HS-27A (cell line): ENCODE results near the gene AQP9.
"Not testable (repeated sequence)": the region's sequence is repeated elsewhere in the genome, so short reads cannot be mapped to it uniquely, and the experiment has no call there.

Experiments
- DNase-seq: peaks from one replicate; pipeline ENCODE4 v3.0.0-alpha.2; 2012; ENCODE audit warnings: low read depth, missing footprints

The AQP9 gene, protein sequence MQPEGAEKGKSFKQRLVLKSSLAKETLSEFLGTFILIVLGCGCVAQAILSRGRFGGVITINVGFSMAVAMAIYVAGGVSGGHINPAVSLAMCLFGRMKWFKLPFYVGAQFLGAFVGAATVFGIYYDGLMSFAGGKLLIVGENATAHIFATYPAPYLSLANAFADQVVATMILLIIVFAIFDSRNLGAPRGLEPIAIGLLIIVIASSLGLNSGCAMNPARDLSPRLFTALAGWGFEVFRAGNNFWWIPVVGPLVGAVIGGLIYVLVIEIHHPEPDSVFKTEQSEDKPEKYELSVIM

DNA sequence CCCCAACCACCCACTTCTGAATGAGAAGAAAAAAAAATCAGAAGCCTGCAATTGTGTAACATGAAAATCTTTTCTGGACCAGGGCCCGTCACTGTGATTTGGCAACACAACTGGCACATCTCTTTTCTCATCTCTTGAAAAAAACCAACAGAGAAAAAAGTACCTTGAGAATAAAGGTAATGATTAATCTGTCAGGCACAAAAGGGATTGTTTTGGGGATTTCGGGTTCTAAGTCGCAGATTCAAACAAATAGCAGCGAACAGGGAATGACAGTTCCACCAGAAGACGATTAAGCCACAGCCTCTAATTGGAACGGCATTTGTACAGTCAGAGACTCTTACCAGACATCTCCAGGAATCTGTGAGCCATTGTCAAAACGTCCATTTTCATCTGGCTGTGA, at the start of gene AQP9:
Gene AQP9, plus strand, starts transcription at position 276 of the 400 bp plus-strand sequence. CDS start 185 bp downstream, outside the sequence.
- no peak for DNase-seq

DNA sequence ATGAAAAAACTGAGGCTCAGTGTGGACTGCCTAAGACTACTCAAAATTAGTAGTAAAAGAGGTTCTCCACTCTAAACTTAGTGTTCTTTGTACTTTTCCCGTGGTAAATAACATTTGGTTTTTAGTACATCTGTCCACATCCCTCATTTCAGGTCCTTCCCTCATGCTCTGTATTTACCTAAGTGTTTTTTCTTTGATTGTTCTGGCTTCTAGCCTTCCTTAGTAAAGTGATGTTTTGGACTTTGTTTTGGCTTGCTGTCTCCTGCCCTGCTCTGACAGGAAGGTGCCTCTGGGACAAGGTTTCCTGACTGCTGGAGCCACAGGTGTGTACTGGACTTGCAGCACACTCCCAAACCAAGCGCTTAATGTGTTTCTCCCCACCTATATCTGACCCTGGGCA, 42.8 kb upstream of the AQP9 start:
- DNase-seq, result no peak

DNA sequence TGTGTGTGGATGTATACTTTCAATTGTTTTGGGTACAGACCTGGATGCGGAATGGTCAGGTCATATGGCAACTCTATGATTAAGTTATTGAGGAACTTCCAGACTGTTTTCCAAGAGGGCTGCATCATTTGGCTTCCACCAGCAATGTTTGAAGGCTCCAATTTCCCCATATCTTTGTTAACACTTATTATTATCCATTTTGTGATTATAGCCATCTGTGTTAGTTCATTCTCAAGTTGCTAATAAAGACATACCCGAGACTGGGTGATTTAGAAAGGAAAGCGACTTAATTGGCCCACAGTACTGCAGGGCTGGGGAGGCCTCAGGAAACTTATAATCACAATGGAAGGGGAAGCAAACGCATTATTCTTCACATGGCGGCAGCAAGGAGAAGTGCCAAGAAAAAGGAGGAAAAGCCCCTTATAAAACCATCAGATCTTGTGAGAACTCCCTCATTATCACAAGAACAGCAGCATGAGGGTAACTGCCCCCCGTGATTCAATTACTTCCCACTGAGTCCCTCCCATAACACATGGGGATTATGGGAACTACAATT, 41.6 kb upstream of the AQP9 start:
- DNase-seq, result no peak

DNA sequence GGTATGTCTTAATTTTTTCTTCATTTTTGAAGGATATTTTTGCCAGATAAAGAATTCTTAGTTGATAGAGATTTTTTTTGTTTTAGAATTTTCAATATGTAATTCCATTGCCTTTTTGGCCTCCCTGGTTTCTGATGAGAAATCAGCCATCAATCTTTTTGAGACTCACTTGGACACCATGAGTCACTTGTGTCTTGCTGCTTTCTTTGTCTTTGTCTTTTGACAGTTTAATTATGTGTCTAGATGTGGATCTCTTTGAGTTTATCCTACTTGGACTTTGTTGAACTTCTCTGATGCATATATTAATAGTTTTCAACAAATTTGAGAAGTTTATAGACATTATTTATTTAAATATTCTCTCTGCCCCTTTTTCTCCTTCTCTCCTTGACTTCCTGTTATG, 34.7 kb upstream of the AQP9 start:
- DNase-seq, result no peak

DNA sequence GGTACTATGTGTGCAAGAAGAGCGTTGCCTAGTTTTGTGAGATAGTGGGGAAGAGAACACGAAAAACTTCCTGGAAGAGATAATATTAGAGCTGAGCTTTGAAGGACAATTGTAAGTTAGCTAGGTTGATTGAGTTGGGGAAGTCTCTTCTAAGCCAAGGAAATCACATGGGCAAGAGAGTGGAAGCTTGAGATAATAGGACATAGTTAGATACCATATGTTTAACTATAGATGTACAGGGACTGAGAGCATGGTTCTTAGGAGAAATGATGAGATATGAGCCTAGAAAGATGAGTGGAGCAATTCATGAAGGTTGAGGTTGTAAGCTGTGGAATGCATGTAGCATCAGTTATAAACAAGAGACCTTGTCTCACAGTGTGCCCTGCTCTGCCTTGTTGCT, 30.1 kb upstream of the AQP9 start:
- no peak for DNase-seq

DNA sequence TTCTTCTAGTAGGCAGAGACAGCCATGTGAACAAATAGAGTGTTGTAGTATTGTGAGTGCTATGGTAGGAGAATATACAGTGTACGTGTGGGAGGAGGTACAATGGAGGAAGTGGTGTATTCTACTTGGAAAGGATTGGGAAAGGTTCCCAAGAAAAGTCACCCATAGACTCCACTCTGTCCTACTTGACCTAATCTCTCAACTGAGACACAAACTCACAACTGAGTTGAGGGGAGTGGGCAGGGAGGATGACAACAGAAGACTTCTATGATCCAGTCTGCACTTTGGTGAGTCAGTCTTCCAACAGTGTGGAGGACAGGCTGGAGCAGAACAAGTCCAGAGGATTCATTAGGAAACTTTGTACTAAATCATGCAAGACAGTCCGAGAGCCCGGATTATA, 28.8 kb upstream of the AQP9 start:
- DNase-seq, result no peak

DNA sequence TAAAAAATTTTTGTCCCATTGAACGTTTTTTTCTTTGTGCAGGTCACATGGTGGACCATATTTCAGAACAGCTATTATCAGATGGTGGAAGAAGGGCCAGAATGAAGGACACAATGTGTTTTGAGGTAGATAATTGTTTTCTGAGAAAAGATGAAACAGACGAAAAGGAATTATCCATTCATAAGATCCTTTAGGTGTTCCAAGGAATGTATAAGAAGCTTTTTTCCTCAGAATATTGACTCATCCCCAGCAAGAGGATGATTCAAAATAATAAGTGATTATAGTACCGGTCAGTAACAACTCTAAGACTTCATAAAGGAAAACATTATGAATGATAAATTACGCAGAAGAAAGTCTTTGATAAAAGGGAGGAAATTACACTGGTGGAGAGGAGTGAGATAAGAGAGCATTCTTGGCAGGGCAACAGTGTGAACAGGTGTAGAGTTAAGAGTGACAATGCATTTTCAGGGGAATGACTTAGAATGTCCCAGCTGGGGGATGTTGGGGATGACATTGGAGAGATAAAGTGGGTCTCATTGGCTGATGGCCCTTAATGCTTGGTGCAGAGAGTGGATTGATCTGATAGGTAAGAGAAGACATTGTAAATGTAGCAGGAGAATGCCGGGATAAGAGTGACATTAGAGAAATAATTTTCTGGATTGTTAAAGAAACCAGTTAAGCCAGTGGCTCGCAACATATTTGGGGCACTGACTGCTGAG, 27.0 kb upstream of the AQP9 start:
- no peak for DNase-seq

DNA sequence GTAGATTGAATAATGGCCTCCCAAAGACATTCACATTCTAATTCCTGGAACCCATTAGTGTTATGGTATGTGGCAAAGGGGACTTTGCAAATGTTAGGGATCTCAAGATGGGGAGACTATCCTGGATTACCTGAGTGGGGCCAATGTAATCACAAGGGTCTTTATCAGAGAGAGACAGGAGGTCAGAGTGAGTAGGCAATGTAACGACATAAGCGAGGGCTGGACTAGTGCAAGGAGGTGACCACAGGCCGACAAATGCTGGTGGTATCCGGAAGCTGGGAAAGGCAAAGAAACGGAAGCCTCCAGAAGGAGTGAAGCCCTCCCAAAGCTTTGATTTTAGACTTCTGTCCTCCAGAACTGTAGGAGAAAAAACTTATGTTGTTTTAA, 26.5 kb upstream of the AQP9 start:
- no peak for DNase-seq

DNA sequence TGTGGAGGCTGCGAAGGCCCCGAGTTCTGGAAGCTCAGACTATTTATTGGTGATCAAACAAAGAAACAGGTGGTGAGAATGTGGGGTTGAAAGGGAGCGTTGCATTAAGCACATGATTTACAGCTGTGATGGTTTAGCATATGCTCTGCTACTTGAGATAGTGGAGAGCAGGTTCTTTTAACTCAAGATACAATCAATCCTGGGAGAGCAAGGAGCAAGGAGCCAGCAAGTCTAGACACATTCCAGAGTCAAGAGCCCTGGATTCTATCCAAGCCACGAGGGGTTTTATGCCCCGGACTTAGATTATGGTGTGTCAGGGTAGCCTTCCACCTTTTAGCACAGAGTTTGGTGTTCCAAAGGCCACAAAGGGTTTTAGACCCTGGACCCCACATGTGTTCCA, 24.8 kb upstream of the AQP9 start:
- not testable (repeated sequence) for DNase-seq

DNA sequence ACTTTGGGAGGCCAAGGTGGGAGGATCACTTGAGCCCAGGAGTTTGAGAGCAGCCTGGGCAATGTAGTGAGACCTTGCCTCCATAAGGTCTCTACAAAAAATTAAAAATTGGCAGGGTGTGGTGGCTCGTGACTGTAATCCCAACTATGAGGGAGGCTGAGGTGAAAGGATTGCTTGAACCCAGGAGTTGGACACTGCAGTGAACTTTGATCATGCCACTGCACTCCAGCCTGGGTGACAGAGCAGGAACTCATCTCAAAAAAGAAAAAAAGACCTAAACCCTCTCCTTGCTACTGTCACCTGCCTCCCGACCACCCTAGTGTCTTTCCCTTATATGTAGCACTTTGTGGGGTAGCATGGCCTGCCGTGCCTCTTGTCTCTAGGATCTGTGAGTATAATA, 23.8 kb upstream of the AQP9 start:
- DNase-seq, result no peak

DNA sequence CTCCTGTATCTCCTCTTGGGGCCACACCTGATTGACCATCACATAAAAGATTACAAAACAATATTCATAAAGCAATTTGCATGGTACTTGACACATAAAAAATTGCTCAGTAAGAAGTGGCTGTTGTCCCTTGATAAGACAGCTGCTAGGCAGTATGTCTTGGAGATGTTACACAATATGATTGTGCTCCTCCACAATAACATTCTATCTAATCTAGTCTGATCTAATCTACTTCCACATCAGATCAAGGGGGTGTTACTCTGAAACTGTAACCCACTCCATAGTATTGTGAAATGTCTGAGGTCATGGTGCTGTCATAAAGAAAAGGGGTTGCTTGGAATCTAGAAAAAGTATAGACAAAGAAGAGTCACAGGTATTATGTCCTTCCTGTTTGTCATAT, 23.4 kb upstream of the AQP9 start:
- DNase-seq, result no peak

DNA sequence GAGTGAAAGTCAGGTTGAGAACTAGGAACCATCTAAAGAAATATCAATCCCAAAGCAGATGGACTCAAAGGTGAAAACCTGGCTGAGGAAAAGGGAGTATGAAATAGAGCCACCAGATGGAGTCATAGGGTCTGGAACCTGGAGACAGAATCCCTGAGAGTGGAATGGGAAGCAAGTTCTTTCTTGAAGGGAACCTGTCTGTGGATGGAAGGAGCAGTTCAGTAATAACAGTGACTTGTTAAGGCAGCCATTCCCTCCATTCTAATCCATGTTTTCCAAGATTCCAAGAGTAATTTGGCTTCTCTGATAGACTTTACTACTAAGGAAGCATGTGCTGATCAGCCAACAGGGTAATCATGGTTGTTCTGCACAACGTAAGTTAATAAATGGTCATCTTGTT, 22.5 kb upstream of the AQP9 start:
- DNase-seq, result no peak

DNA sequence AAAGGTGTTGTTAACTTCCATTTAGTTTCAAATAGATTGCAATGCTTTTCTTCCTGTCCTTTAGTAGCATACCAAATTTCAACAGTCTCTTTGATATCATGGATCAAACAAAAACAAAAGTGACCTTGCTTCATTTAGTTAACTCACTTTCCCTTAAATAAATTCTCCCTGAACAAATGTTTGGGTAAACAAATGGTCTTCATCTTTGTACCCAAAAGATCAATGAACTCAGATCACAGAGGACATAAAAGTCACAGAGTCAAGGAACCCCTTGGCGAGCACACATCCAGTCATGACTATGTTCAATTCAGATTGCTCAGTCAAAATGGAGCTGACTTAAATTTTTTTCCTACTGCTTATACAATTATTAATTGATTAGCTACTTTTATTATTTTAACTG, 20.6 kb upstream of the AQP9 start:
- DNase-seq, result no peak

DNA sequence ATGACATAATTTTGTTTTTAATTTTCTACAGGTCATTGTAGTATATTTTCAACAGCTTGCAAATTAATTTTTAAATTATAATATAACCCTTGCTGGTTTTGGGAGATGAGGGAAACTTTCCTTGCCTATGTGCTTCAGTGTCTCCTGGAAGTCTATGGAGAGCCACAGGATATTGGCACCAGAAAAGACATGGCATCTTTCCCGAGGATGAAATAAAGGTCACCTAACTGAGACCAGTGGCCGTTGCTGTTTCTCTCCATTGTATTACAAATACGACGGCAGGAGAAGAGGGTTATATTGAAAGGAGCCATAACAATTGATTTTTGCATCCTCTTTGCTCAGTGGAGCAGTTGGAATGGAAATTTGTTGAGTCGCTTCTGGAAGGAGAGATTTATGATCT, 19.9 kb upstream of the AQP9 start:
- DNase-seq, result no peak

DNA sequence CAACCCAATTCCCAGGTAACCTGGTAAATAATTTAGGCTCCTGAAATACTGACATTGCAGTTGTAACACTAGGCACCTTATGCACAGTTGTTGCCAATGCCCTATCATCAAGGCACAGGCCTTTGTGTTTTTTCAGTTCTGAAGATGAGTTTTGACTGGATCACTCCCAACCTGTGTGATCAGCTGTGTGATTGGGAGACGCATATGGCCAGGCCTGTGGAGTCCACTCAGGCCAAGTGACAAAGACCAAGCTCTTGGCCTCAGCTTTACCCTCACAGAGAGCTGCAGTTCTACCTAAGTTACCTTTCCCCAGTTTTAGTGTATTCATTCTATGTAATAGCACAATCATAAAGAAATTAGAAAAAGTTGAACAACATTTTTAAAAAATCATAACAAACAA, 19.2 kb upstream of the AQP9 start:
- no peak for DNase-seq

DNA sequence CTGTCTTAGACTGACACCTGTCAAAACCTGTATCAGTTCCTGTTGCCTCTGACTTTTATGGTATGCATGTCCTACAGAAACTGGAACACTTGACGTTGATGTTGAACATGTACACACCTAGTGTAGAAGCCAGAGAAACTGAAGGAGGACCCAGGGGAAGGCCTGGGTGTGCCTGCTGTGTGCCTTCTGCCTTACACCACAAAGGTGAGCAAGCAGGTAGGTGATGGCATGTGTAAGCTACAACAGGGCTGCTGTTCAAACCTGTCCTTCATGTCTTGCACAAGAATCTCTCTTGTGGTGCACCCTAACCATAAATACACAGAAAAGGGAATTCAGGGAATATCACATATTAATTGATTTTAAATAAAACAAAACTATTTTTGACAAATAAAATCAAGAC, 13.6 kb upstream of the AQP9 start:
- DNase-seq, result no peak

DNA sequence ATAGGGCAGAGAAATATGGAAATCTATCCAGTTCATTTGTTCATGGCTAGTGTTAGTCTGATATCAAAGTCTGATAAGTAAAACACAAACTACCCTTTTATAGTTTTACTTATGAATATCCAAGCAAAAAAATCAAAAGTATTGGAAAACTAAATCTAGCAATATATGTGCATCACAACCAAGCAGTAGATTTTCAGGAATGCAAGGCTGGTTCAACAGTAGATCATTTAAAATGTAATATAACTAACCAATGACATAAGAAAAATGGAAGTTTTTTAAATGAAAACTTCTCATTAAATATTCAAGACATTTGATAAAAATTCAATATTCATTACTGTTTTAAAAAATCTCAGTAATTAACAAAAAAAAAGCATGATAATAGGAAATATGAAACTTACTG, 12.8 kb upstream of the AQP9 start:
- DNase-seq, result no peak

DNA sequence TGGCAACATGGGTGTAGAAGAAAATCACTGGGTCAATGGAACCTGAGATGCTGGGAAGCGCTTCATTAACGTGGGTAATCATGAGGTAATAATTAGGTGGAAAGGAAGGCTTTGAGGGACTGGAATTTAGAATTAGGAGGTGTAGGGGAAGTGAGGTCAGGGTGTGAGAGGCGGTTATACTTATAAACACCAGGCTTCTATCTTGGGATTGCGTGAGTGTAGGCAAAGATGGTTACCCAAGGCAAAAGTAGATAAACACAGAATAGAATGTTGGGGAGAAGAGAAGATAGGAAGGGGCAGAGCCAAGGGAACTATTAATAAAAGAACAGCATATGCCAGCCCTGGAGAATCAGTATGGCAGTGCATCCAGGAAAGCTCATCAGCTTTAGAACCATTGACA, 3.3 kb upstream of the AQP9 start:
- DNase-seq, result no peak

DNA sequence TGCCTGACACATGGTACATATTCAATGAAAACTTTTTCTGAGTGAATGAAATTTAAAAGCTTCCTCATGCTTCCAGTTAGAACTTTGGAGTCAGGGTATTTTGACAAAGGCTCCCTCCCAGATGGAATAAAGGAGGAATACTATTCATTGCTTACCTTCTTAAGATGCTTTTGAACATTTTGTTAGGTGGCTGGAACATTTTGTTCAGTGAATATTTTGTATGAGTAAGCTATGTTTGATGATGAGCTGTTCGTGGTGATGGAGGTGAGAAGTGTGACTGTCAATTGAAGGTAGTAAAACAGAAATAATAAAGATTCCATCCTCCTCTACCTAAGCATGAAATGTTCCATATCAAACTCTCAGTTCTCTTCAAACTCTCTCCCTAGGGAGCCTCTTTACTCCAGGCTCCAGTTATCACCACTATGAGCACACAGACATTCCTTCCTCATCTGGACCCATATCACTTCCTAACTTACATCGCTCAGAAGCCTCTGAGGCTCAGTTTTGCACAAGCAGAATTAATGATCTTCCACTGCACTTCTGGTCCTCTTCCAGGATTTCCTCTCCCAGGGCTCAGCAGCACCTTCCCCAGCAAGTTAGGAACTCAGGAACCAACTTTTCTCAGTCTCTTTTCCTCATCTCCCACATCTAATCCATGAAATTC, 2.5 kb upstream of the AQP9 start:
- no peak for DNase-seq

DNA sequence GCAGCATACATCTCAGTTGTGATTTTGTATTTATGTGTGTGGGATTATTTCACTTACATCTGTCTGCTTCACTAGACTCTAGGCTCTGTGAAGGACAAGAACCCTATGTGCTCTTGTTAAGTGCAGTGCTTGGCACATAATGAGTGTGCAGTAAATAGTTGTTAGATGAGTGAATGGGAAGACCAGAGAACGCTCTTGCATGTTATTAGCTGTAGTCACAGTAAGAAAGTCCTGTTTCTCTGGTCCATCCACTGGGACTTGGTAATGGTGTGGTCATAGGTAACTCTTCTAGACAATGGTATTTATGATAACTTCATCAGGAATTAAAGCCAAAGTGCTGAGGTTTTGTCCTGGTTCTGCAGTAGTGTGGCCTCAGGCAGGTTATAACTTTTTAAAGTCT, 1.4 kb upstream of the AQP9 start:
- DNase-seq, result no peak

DNA sequence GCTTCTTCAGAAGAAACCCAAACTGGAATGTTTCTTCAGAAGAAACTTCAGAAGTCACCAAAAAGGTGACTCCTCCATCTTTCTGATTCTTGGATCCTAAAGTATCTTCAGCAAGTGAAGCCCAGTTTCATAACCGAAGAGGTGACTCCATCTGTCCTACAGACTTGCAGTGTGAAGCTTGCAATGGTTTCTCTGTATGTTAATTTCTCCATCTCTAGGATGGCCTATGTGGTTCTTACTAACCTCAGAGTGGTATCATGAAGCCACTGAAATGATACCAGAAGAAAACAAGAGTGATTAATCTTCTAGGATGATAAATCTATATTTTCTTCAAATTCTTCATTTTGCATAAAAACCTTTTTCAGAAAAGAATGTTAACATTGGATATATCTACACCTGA, 495 bp upstream of the AQP9 start:
- no peak for DNase-seq

DNA sequence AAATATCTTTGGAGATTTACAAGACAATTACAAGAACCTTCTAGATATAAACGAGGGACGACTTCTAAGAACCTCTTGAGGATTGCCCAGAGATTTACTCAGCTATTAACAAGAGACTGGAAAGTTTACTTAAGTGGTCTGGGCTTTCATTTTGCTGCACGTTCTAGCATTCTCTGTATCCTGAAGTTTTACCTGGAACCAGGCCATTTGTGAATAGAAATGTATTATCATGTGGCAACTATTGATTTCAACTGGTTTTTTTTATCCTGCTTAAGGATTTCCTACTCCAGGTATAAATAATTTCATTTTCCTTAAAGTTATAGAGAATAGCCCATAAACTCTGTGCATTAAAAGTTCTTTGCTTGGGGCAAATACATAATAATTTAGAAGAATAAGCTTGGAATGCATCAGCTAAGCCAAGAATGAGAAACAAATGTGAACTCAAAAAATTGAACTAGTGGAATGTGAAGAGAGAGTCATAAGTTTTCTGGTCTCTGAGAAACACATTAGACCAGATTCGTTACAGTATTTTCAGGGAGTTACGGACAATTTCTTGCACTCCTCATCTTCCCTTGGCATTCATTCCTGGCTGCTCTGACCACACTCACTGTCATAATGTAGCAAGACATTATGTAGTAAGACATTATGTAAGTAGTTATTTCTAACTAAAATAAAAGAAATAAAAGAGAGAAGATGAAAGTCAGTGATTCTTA, 1.3 kb downstream of the AQP9 start:
- no peak for DNase-seq
